Measurements from ENCODE around the gene RIMKLB. TPM values are rescaled to one million over a fixed set of nuclear protein-coding genes. Genes with fewer than 3 reads are reported as not detected.

RIMKLB gene
- polyA plus RNA-seq, 3 donors: 1.0 to 6.6 (median 1.2) TPM

DNA sequence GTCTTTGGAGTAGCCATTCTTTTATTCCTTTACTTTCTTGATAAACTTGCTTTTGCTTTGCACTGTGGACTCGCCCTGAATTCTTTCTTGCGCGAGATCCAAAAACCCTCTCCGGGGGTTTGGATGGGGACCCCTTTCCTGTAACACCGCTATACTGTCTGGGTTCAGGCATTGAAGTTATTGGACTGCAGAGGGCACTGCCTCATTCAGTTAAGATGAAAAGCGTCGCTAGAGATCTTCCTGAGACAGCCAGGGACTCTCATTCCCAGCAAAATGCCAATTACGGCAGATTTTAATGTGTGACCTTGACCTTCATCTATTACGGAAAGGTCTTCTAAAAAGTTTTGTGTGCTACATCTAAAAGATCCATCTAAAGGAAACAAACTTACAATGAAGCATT is 17.3 kb upstream of the RIMKLB start:
- H3K4me2 ChIP-seq (replicated peaks; ENCODE audit: extremely low read depth, low read length, poor library complexity, severe bottlenecking): no peak overlapping the region
- H3K27me3 ChIP-seq (ENCODE audit: control insufficient read depth in 2 of 2, insufficient read depth in 2 of 2, low read length in 2 of 2): no peaks in the 10 kb centered on the region
- Mint-ChIP-seq H3K9me3 (peaks cover 0 to 5% (median 3%) of the 10 kb centered on the region in 7 donors), H3K27me3 (ENCODE audit: low read depth in 3 of 3) (peaks cover 0 to 3% (median 0%) of the 10 kb centered on the region in 3 donors), H3K4me3 (no peak overlapping the region), H3K36me3 (no peaks in the 10 kb centered on the region), H3K4me1 (peaks cover 21% of the 10 kb centered on the region), H3K27ac (peak overlapping the region in 4 of 7 donors; percentile 46 to 69 (median 58))
- no peaks in the 10 kb centered on the region for H3K9me3 ChIP-seq (replicated peaks in 1 of 2; ENCODE audit: control insufficient read depth in 1 of 2, insufficient read depth in 1 of 2, low read length in 2 of 2)
- H3K9ac ChIP-seq (ENCODE audit: insufficient read depth, low read length, poor library complexity, severe bottlenecking): no peak overlapping the region
- no peak overlapping the region for H2AFZ ChIP-seq (ENCODE audit: insufficient read depth, low read depth, low read length, poor library complexity, severe bottlenecking)
- intact Hi-C loops (cut with micrococcal nuclease): loop anchor here (5.0 to 10.0 kb wide), 4 partner anchors 174 to 357 kb away; no protein-coding TSS in a partner anchor
- no peaks in the 10 kb centered on the region for H3K79me2 ChIP-seq (ENCODE audit: insufficient read depth, low read length)
- H3K27ac ChIP-seq (ENCODE audit: low read depth in 1 of 2, low read length in 2 of 2): no peak overlapping the region
- TF ChIP-seq CTCF (IDR thresholded peaks at IDR 0.05): no peak
- no peak overlapping the region for H3K4me3 ChIP-seq (replicated peaks in 1 of 3; ENCODE audit: low read depth in 2 of 3, low read length in 3 of 3)
- no peaks in the 10 kb centered on the region for H3K36me3 ChIP-seq (replicated peaks in 1 of 2; ENCODE audit: control insufficient read depth in 1 of 2, insufficient read depth in 2 of 2, low read length in 2 of 2)
- DNase-seq: no peak
- no peaks in the 10 kb centered on the region for H4K20me1 ChIP-seq (ENCODE audit: insufficient read depth, low read length)
- WGBS (ENCODE audit: insufficient coverage): 96% methylated on average over 5 of the region's 9 CpGs
- H3K4me1 ChIP-seq (ENCODE audit: control insufficient read depth in 1 of 2, insufficient read depth in 2 of 2, low read length in 2 of 2): peaks cover 7 to 9% of the 10 kb centered on the region in 2 donors

DNA sequence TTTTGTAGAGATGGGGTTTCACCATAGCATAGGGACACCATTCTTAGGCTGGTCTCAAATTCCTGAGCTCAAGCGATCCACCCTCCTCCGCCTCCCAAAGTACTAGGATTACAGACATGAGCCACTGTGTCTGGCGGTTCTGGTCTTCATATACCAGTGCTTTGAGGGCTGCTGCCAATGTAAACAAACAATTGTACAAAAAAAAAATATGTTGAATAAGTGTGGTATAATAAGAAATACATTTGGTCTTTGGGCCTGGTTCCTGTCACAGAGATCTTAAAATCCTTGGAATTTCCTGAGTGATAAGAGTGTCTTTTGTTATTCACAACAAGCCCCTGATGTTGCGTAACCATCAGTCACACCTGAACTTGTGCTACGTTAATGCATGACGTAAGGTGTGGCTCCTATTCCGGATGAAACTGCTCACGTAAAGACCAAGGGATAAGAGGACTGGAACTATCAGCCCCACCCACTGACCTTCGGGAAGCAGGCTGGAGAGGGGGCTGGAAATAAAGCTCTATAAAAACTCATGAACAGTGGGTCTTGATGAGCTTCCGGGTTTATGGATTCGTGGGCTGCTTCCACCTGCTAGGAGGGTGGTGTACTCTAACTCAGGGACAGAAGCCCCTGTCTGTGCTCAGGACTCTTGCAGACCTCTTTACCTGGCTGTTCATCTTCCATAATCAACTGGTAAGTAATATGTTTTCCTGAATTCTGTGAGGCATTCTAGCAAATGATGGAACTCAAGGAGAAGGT is 16.5 kb upstream of the RIMKLB start:
- TF ChIP-seq CTCF (IDR thresholded peaks at IDR 0.05): no peak
- intact Hi-C loops (cut with micrococcal nuclease): loop anchor here (5.0 to 10.0 kb wide), 4 partner anchors 173 to 356 kb away; no protein-coding TSS in a partner anchor
- H3K9me3 ChIP-seq (replicated peaks in 1 of 2; ENCODE audit: control insufficient read depth in 1 of 2, insufficient read depth in 1 of 2, low read length in 2 of 2): no peaks in the 10 kb centered on the region
- H3K4me1 ChIP-seq (ENCODE audit: control insufficient read depth in 1 of 2, insufficient read depth in 2 of 2, low read length in 2 of 2): peaks cover 0 to 2% of the 10 kb centered on the region in 2 donors
- H3K4me3 ChIP-seq (replicated peaks in 1 of 3; ENCODE audit: low read depth in 2 of 3, low read length in 3 of 3): no peak overlapping the region
- no peak overlapping the region for H3K27ac ChIP-seq (ENCODE audit: low read depth in 1 of 2, low read length in 2 of 2)
- no peaks in the 10 kb centered on the region for H3K27me3 ChIP-seq (ENCODE audit: control insufficient read depth in 2 of 2, insufficient read depth in 2 of 2, low read length in 2 of 2)
- H4K20me1 ChIP-seq (ENCODE audit: insufficient read depth, low read length): no peaks in the 10 kb centered on the region
- H3K9ac ChIP-seq (ENCODE audit: insufficient read depth, low read length, poor library complexity, severe bottlenecking): no peak overlapping the region
- H2AFZ ChIP-seq (ENCODE audit: insufficient read depth, low read depth, low read length, poor library complexity, severe bottlenecking): no peak overlapping the region
- no peaks in the 10 kb centered on the region for H3K79me2 ChIP-seq (ENCODE audit: insufficient read depth, low read length)
- H3K4me2 ChIP-seq (replicated peaks; ENCODE audit: extremely low read depth, low read length, poor library complexity, severe bottlenecking): no peak overlapping the region
- peaks cover 0 to 3% (median 0%) of the 10 kb centered on the region in 3 donors for H3K27me3 Mint-ChIP-seq (ENCODE audit: low read depth in 3 of 3)
- no peaks in the 10 kb centered on the region for H3K36me3 ChIP-seq (replicated peaks in 1 of 2; ENCODE audit: control insufficient read depth in 1 of 2, insufficient read depth in 2 of 2, low read length in 2 of 2)
- 64% methylated on average over 6 of the region's 11 CpGs for WGBS (ENCODE audit: insufficient coverage)
- no peaks in the 10 kb centered on the region for H3K36me3 Mint-ChIP-seq
- no peak overlapping the region for H3K4me3 Mint-ChIP-seq
- H3K4me1 Mint-ChIP-seq: peaks cover 18% of the 10 kb centered on the region
- H3K9me3 Mint-ChIP-seq: peaks cover 0 to 5% (median 3%) of the 10 kb centered on the region in 7 donors
- H3K27ac Mint-ChIP-seq: peak overlapping the region in 1 of 7 donors; percentile 25
- no peak for DNase-seq

Measured in CD14-positive monocyte (primary cell).